HG03135 (cell line): Measurements from ENCODE around the gene DEDD.

ENCODE experiments used
- ATAC-seq: cut with Tn5 transposase; IDR thresholded peaks from one replicate; pipeline ENCODE4 v1.9.1; 2021; ENCODE audit warnings: mild to moderate bottlenecking, moderate library complexity; ENCODE audit not compliant: unreplicated experiment

DEDD gene, protein sequence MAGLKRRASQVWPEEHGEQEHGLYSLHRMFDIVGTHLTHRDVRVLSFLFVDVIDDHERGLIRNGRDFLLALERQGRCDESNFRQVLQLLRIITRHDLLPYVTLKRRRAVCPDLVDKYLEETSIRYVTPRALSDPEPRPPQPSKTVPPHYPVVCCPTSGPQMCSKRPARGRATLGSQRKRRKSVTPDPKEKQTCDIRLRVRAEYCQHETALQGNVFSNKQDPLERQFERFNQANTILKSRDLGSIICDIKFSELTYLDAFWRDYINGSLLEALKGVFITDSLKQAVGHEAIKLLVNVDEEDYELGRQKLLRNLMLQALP

GRCh38 chr1:161132410-161133219 is at the start of gene DEDD:
TSS of gene DEDD (minus strand) at chr1:161132667. CDS start at chr1:161124462, 8,205 bp downstream.
- ATAC-seq: peak; percentile 96

GRCh38 chr1:161182214-161182613 is 49.7 kb upstream of the DEDD start:
- peak; percentile 45 for ATAC-seq

- ATAC-seq: no peak
Measured at GRCh38 chr1:161180639-161181038, 48.2 kb upstream of the DEDD start.

DNA sequence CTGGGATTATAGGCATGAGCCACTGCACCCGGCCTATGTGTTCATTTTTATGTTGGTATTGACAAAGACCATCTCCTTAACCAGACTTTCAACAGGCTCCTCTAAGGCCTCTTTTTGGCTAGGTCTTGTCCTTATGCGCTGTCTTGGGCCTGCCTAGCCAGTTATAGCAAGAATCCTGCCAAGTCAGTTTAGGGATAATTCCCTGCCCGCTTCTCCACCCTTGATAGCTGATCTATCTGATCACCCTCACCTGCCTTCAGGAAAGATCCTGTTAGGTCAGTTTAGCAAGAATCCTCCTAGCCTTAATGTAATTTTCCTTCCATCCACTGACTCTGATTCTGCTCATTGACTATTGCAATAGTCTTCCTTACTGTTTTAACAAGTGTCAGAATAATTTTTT is 47.2 kb upstream of the DEDD start:
- no peak for ATAC-seq

DNA sequence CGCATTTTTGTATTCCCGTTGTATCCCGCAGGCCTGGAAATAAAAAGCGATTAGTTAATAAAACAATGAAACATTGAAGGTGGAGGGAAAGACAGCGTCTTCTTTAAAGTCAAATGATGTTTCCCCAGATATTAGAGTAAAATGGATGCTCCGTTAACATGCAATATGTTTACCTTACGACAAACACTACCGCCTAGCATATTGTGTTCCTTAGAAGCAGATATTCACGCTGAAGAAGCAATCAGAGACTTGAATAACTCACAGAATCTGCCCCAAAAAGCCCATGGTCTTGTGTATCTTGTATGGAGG is 45.4 kb upstream of the DEDD start:
- ATAC-seq: no peak

DNA sequence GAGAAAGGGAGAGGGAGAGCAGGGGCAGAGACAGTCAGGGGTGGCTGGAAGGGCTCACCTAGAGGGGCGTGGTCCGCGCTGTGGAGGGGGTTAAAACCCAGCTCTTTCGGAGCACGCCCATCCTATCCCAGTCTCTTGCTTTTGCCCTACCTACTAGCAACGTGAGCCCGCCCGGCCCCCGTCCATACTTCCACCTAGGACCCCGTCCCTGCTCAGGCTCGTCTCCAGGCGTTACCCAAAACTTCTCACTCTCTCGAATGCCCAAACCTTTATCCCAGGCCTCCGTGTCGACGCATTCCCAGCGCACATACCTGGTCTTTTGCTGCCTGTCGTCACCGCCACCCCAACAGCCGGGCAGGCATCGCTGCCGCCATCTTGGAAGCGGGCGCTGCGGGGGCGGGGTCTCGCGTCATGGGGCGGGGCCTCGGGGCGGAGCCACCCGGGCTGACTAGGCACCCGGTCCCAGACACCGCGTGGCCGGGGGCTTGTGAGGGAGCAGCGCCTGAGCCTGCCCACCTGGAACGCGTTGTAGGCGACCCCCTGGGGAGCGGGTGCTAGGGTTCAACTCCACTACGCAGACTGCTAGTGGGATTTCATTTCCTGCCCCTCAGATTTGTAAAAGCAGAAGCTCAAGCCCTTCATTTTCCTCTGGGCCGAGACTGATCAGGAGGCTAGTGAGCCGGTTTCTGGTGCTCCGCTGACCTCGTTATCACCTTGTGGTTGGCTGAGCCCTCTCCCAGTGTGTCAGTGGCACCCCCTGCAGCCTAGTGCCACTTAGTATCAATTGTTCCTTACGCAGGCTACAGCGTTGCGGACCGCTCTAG is 44.9 kb upstream of the DEDD start, which contains the start of gene B4GALT3:
Gene B4GALT3 (minus strand): TSS at position 396 of the 824 bp plus-strand sequence. CDS start 1,447 bp downstream, outside the sequence.
- peak; percentile 76 for ATAC-seq

- no peak for ATAC-seq
Measured at GRCh38 chr1:161176468-161177111, 44.1 kb upstream of the DEDD start.

DNA sequence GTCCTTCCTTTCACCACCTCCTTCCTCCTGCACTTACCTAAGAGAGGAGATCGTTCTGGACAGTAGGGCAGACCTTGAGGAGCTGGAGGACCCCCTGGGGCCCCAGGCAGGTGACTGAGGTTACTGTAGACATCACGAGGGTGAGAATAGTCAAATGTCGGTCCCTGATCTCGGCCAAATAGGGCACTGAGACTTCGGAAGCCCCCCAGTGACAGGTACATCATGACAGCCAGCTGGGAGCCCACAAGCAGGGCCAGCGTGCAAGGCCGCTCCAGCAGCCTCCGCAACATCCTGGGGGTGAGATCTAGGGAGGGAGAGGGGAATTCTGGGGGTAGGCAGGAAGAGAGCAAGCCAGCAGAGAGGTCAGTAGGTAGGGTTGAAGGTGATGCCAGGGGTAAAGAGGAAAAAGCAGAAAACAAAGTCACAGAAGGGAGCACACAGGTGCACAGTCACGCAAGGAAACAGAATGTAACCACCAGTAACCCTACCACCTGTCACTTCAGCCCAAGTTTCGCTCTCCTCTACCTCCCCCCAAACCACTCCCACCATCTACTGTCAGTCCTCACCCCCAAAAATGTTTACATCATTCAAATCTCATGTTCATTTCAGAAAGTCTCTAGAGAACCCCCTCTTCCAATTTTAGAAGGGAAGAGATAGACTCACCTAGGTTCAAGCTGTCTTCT is 43.4 kb upstream of the DEDD start:
- ATAC-seq: no peak

- no peak for ATAC-seq
Measured at GRCh38 chr1:161174911-161175310, 42.4 kb upstream of the DEDD start.

DNA sequence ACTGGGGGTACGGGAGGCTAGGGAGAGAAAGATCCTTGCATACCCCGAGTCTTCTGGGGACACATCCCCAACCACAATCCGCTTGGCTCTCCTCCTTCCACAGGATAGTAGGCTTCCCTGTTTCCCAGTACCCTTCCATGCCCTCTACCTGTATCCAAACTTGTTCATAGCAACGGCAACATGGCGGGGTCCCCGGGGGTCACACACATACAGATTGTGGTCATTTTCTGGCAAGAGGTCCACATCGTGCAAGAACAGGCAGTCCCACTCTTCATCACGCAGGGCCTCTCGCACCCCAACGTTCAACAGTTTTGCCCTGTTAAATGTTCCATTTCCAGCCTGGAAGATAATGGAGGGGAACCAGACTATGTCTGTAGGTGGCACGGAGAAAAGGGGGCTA is 41.2 kb upstream of the DEDD start:
- ATAC-seq: no peak

- no peak for ATAC-seq
Measured at GRCh38 chr1:161172776-161173376, 40.4 kb upstream of the DEDD start.

- ATAC-seq: no peak
Measured at GRCh38 chr1:161172349-161172748, 39.9 kb upstream of the DEDD start.

DNA sequence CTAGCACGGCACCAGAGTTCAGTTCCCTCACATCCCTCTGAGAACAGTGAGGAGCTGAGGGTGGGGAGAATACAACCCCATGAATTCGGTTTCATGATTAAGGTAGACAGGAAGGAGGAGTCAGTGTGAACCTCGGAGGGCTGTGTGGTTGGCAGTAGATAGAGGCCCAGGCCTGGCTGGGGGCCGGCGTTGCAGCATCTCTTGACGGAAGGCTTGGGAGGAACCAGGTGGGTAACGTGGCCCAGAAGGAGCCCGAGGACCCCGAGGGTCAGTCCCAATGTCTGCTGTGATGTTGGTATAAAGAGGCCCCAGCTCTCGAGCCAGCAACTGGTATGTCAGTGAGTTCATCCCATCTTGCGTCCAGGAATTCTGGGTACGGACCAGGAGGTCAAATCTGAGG is 39.2 kb upstream of the DEDD start:
- no peak for ATAC-seq

GRCh38 chr1:161171191-161171590 is 38.7 kb upstream of the DEDD start:
- no peak for ATAC-seq

- ATAC-seq: no peak
Measured at GRCh38 chr1:161168906-161169305, 36.4 kb upstream of the DEDD start.

DNA sequence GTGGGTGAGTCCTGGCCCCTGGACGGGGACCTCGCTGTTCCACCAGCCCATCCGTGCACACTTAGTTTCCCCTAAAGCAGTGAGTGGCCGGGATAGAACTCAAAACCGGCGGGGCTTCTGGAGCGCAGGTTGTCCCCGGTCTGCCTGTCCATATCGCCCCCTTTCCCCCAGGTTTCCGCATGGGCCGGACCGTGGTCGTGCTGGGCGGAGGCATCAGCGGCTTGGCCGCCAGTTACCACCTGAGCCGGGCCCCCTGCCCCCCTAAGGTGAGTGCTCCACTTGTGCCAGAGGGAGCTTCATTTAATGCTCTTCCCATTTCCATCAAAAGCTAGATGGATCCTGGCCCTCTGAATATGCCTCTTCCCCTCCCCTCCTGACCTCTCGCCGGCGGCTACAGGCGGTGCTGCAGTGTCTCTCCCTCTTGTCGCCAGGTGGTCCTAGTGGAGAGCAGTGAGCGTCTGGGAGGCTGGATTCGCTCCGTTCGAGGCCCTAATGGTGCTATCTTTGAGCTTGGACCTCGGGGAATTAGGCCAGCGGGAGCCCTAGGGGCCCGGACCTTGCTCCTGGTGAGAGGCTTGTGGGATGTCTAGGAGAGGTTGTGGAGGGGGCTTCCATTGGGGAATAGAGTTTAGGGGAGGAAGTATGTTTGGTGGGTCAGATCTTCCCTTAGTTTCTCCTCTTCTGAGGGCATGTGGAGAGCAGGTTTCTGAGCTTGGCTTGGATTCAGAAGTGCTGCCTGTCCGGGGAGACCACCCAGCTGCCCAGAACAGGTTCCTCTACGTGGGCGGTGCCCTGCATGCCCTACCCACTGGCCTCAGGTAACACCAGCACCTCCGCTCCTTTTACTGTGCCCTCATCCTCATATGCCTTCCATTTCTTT is 34.4 kb upstream of the DEDD start:
- ATAC-seq: no peak

DNA sequence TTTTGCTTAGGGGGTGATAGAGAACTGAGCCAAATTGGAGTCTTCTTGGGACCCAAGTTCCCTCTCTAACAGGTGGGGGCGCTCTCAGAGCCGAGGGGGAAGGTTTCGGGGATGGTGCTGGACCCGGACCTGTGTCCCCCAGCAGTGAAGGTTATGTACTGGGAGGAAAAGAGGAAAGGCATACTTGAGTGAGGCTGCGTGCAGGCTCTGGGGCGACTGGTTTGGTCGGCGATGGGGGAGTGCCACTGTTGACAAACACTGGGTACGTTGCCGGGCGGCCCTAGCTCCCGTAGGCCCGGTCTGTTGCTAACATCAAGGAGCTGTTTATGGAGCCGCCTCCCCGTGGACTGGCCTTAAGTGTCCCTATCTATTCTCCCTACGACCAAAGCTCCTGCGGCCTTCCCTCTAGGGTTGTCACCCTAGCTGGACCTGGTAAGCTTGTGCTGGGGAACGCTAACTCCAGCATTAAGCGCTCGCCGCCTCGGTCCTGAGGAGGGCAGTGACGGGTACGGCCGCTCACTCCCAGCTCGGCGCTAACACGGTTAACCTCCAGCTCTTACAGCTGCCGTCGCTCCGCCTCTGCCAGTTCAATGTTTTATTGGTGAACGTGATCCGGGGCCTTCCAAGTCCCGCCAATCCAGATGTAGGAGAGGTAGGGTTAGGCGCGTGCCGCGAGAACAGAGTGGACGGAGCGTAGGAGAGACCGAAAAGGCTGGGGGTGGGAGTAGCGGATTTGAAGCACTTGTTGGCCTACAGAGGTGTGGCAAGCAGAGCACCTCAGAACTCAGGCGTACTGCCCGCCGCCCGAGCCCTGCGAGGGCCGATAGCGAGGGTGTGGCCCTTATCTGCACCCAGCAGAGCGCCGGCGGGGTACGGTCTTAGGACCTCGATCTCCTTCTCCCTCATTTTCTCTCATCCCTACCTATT is 33.5 kb upstream of the DEDD start, which contains the start of gene PPOX:
Gene PPOX (plus strand): TSS at position 685 of the 927 bp plus-strand sequence. CDS start 422 bp downstream, outside the sequence.
- ATAC-seq: peak; percentile 89
